ENCODE measurements around the gene PIK3R1.

PIK3R1 gene

GRCh38 chr5:68271124-68271523 is 55.6 kb downstream of the PIK3R1 start:
- no peak overlapping the region for H3K4me3 ChIP-seq (ENCODE audit: low read length)
- no peak overlapping the region for H3K9ac ChIP-seq (ENCODE audit: low read depth, low read length)
- peaks cover 8% of the 10 kb centered on the region for H3K4me1 ChIP-seq (ENCODE audit: insufficient read depth, low read length)
- peaks cover 4% of the 10 kb centered on the region; the same call in 1 of the 2 replicates for H3K36me3 ChIP-seq (ENCODE audit: insufficient read depth, low read length)
- no peaks in the 10 kb centered on the region for H3K27me3 ChIP-seq (ENCODE audit: insufficient read depth, low read length)
- H3K9me3 ChIP-seq (ENCODE audit: insufficient read depth, low read depth, low read length): no peaks in the 10 kb centered on the region
- 88% methylated on average over 5 of the region's 5 CpGs for WGBS
- H3K27ac ChIP-seq (ENCODE audit: low read depth, low read length): no peak overlapping the region

DNA sequence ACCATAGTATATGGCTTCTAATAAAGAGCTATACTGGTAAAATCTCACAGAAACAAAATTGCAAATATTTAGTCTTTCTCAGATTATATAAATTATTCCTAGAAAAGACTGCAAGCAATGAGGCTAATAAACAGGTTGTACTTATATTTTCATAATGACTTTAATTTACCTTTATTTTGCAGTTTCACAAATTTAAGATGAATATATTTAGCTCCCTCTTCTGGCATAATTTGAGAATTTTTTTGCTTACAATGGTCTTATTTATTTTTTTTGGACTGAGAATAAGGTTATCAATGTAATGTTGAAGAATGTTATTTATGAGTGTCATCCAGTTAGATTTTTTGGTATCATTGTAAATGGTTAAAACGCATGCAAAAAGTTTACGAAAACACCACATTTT is 56.7 kb downstream of the PIK3R1 start:
- Histone ChIP-seq H3K27me3 (ENCODE audit: insufficient read depth, low read length) (no peaks in the 10 kb centered on the region), H3K27ac (ENCODE audit: low read depth, low read length) (no peak overlapping the region), H3K4me1 (ENCODE audit: insufficient read depth, low read length) (peaks cover 8% of the 10 kb centered on the region), H3K9me3 (ENCODE audit: insufficient read depth, low read depth, low read length) (no peaks in the 10 kb centered on the region), H3K36me3 (ENCODE audit: insufficient read depth, low read length) (peaks cover 4% of the 10 kb centered on the region; the same call in 1 of the 2 replicates), H3K4me3 (ENCODE audit: low read length) (no peak overlapping the region), H3K9ac (ENCODE audit: low read depth, low read length) (no peak overlapping the region)
- no CpG with 5 or more reads among the region's 2 CpGs for WGBS

DNA sequence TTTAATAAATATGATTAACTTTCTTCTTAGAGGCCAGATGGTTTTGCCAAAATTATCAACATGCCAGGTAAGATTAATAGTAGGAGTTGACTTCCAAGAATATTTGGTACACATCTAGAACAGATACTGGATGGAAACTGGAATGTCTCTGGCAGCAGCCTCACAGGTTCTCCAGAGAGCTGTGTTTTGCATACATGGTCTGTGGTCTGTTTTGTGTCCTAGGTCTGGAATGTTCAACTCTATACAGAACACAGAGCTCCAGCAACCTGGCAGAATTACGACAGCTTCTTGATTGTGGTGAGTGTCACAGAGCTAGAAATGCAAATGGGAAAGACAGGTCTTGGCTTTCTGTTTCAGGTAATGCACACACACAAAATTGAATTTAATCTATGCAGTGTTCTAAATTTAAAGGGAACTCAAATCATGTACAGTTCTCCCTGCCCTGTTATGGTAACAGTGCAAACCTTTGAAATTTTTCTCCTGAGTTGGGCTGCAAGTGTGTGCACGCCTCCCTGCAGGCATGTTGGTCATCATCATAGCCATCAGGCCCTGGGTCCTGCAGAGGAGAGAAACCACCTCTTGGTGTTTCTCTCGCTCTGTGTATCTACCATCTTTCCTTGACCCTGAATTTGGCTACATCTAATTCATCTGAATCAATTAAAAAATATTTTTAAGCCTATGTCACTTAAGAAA is 58.3 kb downstream of the PIK3R1 start:
- Histone ChIP-seq H3K36me3 (ENCODE audit: insufficient read depth, low read length) (peaks cover 4% of the 10 kb centered on the region; the same call in 1 of the 2 replicates), H3K27me3 (ENCODE audit: insufficient read depth, low read length) (no peaks in the 10 kb centered on the region), H3K4me3 (ENCODE audit: low read length) (no peak overlapping the region), H3K9me3 (ENCODE audit: insufficient read depth, low read depth, low read length) (no peaks in the 10 kb centered on the region), H3K9ac (ENCODE audit: low read depth, low read length) (no peak overlapping the region), H3K4me1 (ENCODE audit: insufficient read depth, low read length) (peaks cover 8% of the 10 kb centered on the region), H3K27ac (ENCODE audit: low read depth, low read length) (no peak overlapping the region)
- WGBS: 78% methylated on average over 3 of the region's 3 CpGs

GRCh38 chr5:68274847-68275651 is 59.5 kb downstream of the PIK3R1 start:
- Histone ChIP-seq H3K27ac (ENCODE audit: low read depth, low read length) (no peak overlapping the region), H3K4me1 (ENCODE audit: insufficient read depth, low read length) (peaks cover 8% of the 10 kb centered on the region), H3K4me3 (ENCODE audit: low read length) (no peak overlapping the region), H3K9ac (ENCODE audit: low read depth, low read length) (no peak overlapping the region), H3K9me3 (ENCODE audit: insufficient read depth, low read depth, low read length) (no peaks in the 10 kb centered on the region), H3K27me3 (ENCODE audit: insufficient read depth, low read length) (no peaks in the 10 kb centered on the region), H3K36me3 (ENCODE audit: insufficient read depth, low read length) (peaks cover 10% of the 10 kb centered on the region; the same call in 1 of the 2 replicates)
- 79% methylated on average over 9 of the region's 9 CpGs for WGBS

DNA sequence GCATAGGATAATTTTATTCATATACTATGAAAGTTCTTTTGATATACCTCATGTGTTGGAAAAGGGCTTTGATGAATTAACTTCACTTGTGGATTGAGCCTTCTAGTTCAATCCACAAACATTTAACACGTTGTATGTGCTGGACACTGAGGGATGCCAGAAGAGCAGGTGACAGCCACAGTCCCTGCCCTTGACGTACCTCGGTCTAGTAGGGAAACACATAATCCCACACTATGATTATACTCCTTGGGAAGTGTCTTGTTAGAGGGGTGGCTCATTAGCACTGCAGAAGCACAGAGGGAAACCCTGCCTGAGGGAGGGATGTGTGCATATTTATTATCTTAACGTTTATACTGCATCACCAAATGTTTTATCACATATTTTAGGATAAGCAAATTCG is 61.2 kb downstream of the PIK3R1 start:
- Histone ChIP-seq H3K4me3 (ENCODE audit: low read length) (no peak overlapping the region), H3K9ac (ENCODE audit: low read depth, low read length) (no peak overlapping the region), H3K27ac (ENCODE audit: low read depth, low read length) (no peak overlapping the region), H3K36me3 (ENCODE audit: insufficient read depth, low read length) (peaks cover 19% of the 10 kb centered on the region), H3K27me3 (ENCODE audit: insufficient read depth, low read length) (no peaks in the 10 kb centered on the region), H3K4me1 (ENCODE audit: insufficient read depth, low read length) (peaks cover 8% of the 10 kb centered on the region), H3K9me3 (ENCODE audit: insufficient read depth, low read depth, low read length) (no peaks in the 10 kb centered on the region)
- WGBS: 95% methylated on average over 5 of the region's 5 CpGs

GRCh38 chr5:68277431-68277830 is 61.9 kb downstream of the PIK3R1 start:
- 98% methylated on average over 2 of the region's 5 CpGs for WGBS
- H3K27me3 ChIP-seq (ENCODE audit: insufficient read depth, low read length): no peaks in the 10 kb centered on the region
- H3K4me1 ChIP-seq (ENCODE audit: insufficient read depth, low read length): peaks cover 8% of the 10 kb centered on the region
- H3K36me3 ChIP-seq (ENCODE audit: insufficient read depth, low read length): peaks cover 19% of the 10 kb centered on the region
- no peak overlapping the region for H3K27ac ChIP-seq (ENCODE audit: low read depth, low read length)
- no peak overlapping the region for H3K4me3 ChIP-seq (ENCODE audit: low read length)
- H3K9ac ChIP-seq (ENCODE audit: low read depth, low read length): no peak overlapping the region
- H3K9me3 ChIP-seq (ENCODE audit: insufficient read depth, low read depth, low read length): no peaks in the 10 kb centered on the region

DNA sequence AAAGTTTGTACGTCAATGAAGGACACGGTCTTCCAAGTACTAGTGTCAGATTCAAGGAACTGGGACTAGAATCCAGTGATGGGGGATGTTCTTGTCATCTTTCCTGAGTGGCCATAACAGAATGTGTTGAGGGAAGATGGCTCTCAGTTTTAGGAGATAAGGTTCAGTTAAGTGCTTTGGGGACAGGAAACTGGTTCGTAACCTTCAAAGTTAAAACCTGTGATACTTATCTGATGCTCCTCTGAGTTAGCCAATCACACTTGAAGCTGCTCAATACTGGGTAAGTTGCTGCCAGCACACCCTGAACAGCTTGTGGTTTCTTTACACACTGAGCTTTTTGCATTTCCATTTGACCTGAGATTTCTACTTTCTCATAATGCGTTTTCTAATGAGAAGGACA is 64.4 kb downstream of the PIK3R1 start:
- Histone ChIP-seq H3K36me3 (ENCODE audit: insufficient read depth, low read length) (peaks cover 15% of the 10 kb centered on the region), H3K9me3 (ENCODE audit: insufficient read depth, low read depth, low read length) (no peaks in the 10 kb centered on the region), H3K27me3 (ENCODE audit: insufficient read depth, low read length) (no peaks in the 10 kb centered on the region), H3K27ac (ENCODE audit: low read depth, low read length) (no peak overlapping the region), H3K4me1 (ENCODE audit: insufficient read depth, low read length) (peaks cover 4% of the 10 kb centered on the region), H3K4me3 (ENCODE audit: low read length) (no peak overlapping the region), H3K9ac (ENCODE audit: low read depth, low read length) (no peak overlapping the region)
- WGBS: 96% methylated on average over 4 of the region's 4 CpGs

- Histone ChIP-seq H3K4me3 (ENCODE audit: low read length) (no peak overlapping the region), H3K36me3 (ENCODE audit: insufficient read depth, low read length) (peaks cover 15% of the 10 kb centered on the region), H3K4me1 (ENCODE audit: insufficient read depth, low read length) (peaks cover 6% of the 10 kb centered on the region), H3K27me3 (ENCODE audit: insufficient read depth, low read length) (no peaks in the 10 kb centered on the region), H3K9me3 (ENCODE audit: insufficient read depth, low read depth, low read length) (no peaks in the 10 kb centered on the region), H3K27ac (ENCODE audit: low read depth, low read length) (no peak overlapping the region), H3K9ac (ENCODE audit: low read depth, low read length) (no peak overlapping the region)
- 92% methylated on average over 4 of the region's 4 CpGs for WGBS
These were observed 66.4 kb downstream of the PIK3R1 start for GRCh38 chr5:68282001-68282400.

DNA sequence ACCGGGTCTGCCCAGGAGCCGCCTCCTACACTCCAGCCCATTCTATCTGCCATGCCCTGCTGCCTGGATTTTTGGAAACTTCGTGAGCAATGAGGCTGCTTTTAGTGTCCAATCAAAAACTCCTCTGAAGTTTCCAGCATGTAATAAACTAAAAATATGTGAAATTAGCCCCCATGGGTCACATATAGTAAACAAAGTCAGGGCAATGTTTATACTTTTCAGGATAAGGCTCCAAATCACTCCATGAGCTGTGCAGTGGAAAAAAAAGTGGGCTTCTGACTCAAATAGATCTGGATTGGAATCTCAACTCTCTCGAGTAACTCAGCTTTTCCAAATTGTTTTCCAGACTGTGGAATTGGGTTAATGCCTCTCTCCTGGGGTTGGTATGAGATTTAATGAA is 68.2 kb downstream of the PIK3R1 start:
- Histone ChIP-seq H3K27me3 (ENCODE audit: insufficient read depth, low read length) (no peaks in the 10 kb centered on the region), H3K4me1 (ENCODE audit: insufficient read depth, low read length) (peaks cover 19% of the 10 kb centered on the region), H3K9me3 (ENCODE audit: insufficient read depth, low read depth, low read length) (no peaks in the 10 kb centered on the region), H3K9ac (ENCODE audit: low read depth, low read length) (no peak overlapping the region), H3K27ac (ENCODE audit: low read depth, low read length) (no peak overlapping the region), H3K36me3 (ENCODE audit: insufficient read depth, low read length) (peaks cover 15% of the 10 kb centered on the region), H3K4me3 (ENCODE audit: low read length) (no peak overlapping the region)
- 98% methylated on average over 4 of the region's 4 CpGs for WGBS

DNA sequence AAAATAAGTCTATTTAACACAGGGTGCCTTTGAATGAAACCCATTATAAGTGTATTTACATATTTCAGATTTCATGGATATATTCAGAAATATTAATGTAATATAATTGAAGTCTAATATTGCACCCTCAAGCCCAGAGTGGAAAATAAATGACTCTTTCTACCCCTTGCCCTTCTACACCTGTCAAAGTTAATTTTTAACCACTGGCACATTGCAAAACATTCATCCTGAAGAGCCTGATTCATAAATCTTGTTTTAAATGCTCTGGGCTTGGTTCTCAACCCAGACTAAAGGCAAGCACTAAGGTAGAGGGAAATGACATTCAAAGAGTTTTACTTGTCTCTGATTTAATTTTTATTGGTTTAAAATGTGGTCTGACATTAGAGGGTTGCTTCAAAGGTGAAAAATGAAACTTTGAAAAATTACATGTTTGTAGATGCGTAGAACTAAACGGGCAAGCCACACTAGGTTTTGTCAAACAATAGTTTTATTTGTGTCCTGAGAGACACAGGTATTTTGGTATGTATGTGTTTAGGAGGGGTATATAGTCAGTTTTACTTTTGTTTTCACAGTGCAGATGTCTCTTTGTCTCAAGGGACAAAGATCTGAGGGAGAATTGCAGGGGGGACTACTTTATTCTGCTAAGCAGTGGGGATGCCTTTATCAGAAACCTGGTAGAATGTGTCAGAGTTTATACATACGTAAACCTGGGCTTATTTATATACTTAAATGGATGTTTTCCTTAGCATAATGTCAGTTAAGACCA is 69.7 kb downstream of the PIK3R1 start:
- no peaks in the 10 kb centered on the region for H3K27me3 ChIP-seq (ENCODE audit: insufficient read depth, low read length)
- 86% methylated on average over 3 of the region's 3 CpGs for WGBS
- no peak overlapping the region for H3K9ac ChIP-seq (ENCODE audit: low read depth, low read length)
- no peak overlapping the region for H3K27ac ChIP-seq (ENCODE audit: low read depth, low read length)
- H3K9me3 ChIP-seq (ENCODE audit: insufficient read depth, low read depth, low read length): no peaks in the 10 kb centered on the region
- no peak overlapping the region for H3K4me3 ChIP-seq (ENCODE audit: low read length)
- peaks cover 7% of the 10 kb centered on the region for H3K36me3 ChIP-seq (ENCODE audit: insufficient read depth, low read length)
- H3K4me1 ChIP-seq (ENCODE audit: insufficient read depth, low read length): peaks cover 32% of the 10 kb centered on the region
